Esophagus squamous epithelium (tissue), 5 donors: ENCODE data around the gene ROMO1. TPM values are rescaled to one million over a fixed set of nuclear protein-coding genes. Genes with fewer than 3 reads are reported as not detected.
A peak's percentile ranks its signal among the peaks of the same experiment; 100 is the strongest.

ENCODE experiments used
- DNase-seq: peaks from one replicate; lab custom pipeline; 2025; lab: John Stamatoyannopoulos, UW
- H3K27ac ChIP-seq, 4 donors: fragments of 200-600 bp; sonication (generic); one replicate each; pipeline ENCODE4 v1.5.1; 2016 to 2019; ENCODE audit warnings: mild to moderate bottlenecking in 1 of 4
- H3K27me3 ChIP-seq, 4 donors: fragments of 200-600 bp; sonication (generic); 1 replicate in 3 of 4; 2 replicates in 1 of 4; pipeline versions ENCODE4 v1.5.1 to v1.6.0; 2017 to 2021; ENCODE audit warnings: antibody characterized with exemption in 1 of 4
- H3K36me3 ChIP-seq, 3 donors: fragments of 200-600 bp; sonication (generic); one replicate each; pipeline ENCODE4 v1.5.1; 2016 to 2019
- H3K4me1 ChIP-seq, 3 donors: fragments of 200-600 bp; sonication (generic); one replicate each; pipeline ENCODE4 v1.5.1; 2017 to 2019
- H3K4me3 ChIP-seq, 4 donors: fragments of 200-600 bp; sonication (generic); 1 replicate in 3 of 4; 2 replicates in 1 of 4; pipeline ENCODE4 v1.5.1; 2016 to 2019; ENCODE audit warnings: mild to moderate bottlenecking in 2 of 4, moderate library complexity in 1 of 4
- H3K9me3 ChIP-seq, 3 donors: fragments of 200-600 bp; sonication (generic); one replicate each; pipeline ENCODE4 v1.5.1; 2016 to 2019
- POLR2A ChIP-seq, 4 donors: fragments of 450-650 bp; IDR thresholded peaks; one replicate each; pipeline ENCODE4 v1.6.1; 2017; ENCODE audit warnings: antibody characterized with exemption in 4 of 4, mild to moderate bottlenecking in 4 of 4, moderate library complexity in 3 of 4
- WGBS, 2 donors: methylation state at CpG; one replicate each; pipeline ENCODE4 v1.1.5; 2018; 5-methylcytosine and 5-hydroxymethylcytosine counted together
- intact Hi-C: fragments of 100-400 bp; cut with DNase I; formaldehyde crosslinking; loops from one replicate; pipeline ENCODE4 v1.15.0; 2022
- total RNA-seq, 4 donors: library from RNA; depleted of rRNA; stranded (reverse); fragments of >200 nt; gene quantifications; one replicate each; pipeline ENCODE4 v1.1.0, GENCODE V29; 2016
- TF ChIP-seq, protein P1 (sequence below), 6 experiments: fragments of 450-650 bp in 4 of 6; fragments of 200-600 bp in 2 of 6; sonication (generic) in 2 of 6; IDR thresholded peaks; one replicate each; pipeline ENCODE4 v1.5.1; 2016 to 2019; ENCODE audit warnings: antibody characterized with exemption in 6 of 6, mild to moderate bottlenecking in 4 of 6, moderate library complexity in 4 of 6
- donor health status: DM: yes; HTN: yes; CAD: no.

ROMO1 gene
- total RNA-seq, 4 donors from 2014 or later, result 178 to 290 (median 228) TPM

DNA sequence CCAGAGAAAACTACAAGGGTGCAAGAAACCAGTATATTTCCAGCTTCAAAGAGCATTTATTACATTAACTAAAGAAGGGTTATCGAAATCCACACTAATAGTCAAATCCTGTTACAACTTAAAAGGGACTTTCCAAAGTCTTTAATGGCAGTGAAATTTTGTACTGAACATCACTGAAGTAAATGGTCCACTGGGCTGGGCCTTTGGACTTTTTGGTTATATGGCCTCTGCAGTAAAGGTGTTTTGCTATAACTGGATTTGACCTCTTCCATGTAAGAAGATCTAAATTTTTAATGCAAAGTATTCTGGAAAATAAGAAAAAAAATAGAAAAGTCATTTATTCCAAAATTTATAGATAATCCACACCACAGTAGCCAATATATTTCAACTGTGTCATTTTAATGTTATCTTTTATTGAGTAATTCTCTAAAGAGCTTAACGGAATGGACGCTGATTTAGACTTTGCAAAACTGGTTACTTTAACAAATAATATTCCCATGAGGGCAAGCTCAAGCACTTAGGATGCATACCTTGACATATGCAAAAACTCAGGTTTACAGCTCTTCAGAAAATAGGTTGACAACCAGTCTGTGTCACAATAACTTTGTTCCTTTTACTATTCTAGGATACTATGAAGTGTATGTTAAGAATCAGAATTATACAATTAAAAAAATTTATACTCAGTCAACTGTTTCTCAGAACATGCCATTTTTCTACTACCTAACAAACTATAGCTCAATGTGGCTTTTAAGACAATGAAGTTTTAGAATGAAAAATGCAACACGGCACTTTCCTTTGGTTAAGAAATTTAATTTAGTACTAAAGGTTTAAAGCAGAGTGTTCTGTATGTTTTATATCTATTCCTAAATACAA, 35.8 kb downstream of the ROMO1 start:
- Histone ChIP-seq H3K36me3 (peaks cover 3 to 100% (median 45%) of the 10 kb centered on the region in 3 donors), H3K9me3 (no peaks in the 10 kb centered on the region), H3K4me1 (peaks cover 0 to 100% (median 67%) of the 10 kb centered on the region in 3 donors), H3K4me3 (peak overlapping the region in 2 of 4 donors; percentile 2 to 13), H3K27ac (no peak overlapping the region), H3K27me3 (no peaks in the 10 kb centered on the region)
- TF ChIP-seq POLR2A (IDR thresholded peaks at IDR 0.05), result no peak
- TF ChIP-seq, protein P1, sequence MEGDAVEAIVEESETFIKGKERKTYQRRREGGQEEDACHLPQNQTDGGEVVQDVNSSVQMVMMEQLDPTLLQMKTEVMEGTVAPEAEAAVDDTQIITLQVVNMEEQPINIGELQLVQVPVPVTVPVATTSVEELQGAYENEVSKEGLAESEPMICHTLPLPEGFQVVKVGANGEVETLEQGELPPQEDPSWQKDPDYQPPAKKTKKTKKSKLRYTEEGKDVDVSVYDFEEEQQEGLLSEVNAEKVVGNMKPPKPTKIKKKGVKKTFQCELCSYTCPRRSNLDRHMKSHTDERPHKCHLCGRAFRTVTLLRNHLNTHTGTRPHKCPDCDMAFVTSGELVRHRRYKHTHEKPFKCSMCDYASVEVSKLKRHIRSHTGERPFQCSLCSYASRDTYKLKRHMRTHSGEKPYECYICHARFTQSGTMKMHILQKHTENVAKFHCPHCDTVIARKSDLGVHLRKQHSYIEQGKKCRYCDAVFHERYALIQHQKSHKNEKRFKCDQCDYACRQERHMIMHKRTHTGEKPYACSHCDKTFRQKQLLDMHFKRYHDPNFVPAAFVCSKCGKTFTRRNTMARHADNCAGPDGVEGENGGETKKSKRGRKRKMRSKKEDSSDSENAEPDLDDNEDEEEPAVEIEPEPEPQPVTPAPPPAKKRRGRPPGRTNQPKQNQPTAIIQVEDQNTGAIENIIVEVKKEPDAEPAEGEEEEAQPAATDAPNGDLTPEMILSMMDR (IDR thresholded peaks at IDR 0.05), result no peak
- WGBS, 2 donors, result 53 to 61% methylated on average over 4 of the region's 4 CpGs
- intact Hi-C loops, result no loop called here
- no peak for DNase-seq

DNA sequence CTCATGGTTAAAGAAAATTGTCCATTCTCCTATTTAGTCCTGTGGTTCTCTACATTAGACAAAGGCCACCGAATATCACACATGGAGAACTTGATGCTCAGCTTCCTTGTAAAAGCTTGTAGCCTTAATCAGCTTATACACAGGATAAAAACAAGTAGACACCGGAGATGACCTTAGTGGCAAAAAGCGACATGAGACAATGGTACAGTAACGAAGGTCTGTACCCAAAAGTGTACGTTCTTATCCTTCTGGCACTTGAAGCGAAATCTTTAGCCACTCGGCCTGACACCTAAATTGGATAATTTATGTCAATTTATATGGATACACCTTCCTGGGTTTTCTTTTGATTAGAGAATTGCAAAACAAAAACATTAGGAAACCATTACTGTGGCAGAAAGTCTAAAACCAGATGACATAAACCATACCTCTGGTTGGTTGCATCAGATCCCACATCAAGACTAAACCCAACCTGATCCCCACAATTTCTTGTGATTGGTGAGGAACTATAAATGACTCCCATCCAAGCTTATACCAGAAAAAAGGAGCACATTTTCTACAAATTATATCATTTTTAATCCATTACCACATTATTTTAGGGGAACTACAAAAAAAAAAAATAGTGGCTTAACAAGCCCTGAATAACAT, 36.7 kb downstream of the ROMO1 start:
- Histone ChIP-seq H3K27me3 (no peaks in the 10 kb centered on the region), H3K9me3 (no peaks in the 10 kb centered on the region), H3K4me1 (peaks cover 3 to 98% (median 67%) of the 10 kb centered on the region in 3 donors), H3K27ac (peak overlapping the region in 1 of 4 donors; percentile 19), H3K36me3 (peaks cover 3 to 100% (median 41%) of the 10 kb centered on the region in 3 donors), H3K4me3 (peak overlapping the region in 1 of 4 donors; percentile 13)
- intact Hi-C loops, result no loop called here
- DNase-seq, result no peak
- 40 to 56% methylated on average over 7 of the region's 7 CpGs for WGBS, 2 donors
- TF ChIP-seq, protein P1 (IDR thresholded peaks at IDR 0.05), result no peak
- TF ChIP-seq POLR2A (IDR thresholded peaks at IDR 0.05), result no peak

DNA sequence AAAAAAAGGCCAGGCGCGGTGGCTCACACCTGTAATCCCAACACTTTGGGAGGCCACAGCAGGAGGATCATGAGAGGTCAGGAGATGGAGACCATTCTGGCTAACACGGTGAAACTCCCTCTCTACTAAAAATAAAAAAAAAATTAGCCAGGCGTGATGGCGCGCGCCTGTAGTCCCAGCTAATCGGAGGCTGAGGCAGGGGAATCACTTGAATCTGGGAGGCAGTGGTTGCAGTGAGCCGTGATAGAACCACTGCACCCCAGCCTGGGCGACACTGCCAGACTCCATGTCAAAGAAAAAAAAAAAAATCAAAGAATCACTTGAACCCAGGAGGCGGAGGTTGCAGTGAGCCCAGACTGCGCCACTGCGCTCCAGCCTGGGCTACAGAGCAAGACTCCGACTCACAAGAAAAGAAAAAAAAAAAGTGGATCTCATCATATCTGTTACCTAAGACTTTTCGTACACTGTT, 38.7 kb downstream of the ROMO1 start:
- peaks cover 3 to 81% (median 39%) of the 10 kb centered on the region in 3 donors for H3K36me3 ChIP-seq
- peaks cover 3 to 80% (median 61%) of the 10 kb centered on the region in 3 donors for H3K4me1 ChIP-seq
- DNase-seq, result no peak
- intact Hi-C loops, result no loop called here
- no peaks in the 10 kb centered on the region for H3K9me3 ChIP-seq
- no peaks in the 10 kb centered on the region for H3K27me3 ChIP-seq
- H3K4me3 ChIP-seq, result peak overlapping the region in 1 of 4 donors; percentile 80
- H3K27ac ChIP-seq, result peak overlapping the region in 1 of 4 donors; percentile 6
- WGBS, 2 donors, result 91% methylated on average over 15 of the region's 15 CpGs
- TF ChIP-seq, protein P1 (IDR thresholded peaks at IDR 0.05), result no peak
- no peak for TF ChIP-seq POLR2A (IDR thresholded peaks at IDR 0.05)

- H3K27me3 ChIP-seq, result no peaks in the 10 kb centered on the region
- peaks cover 3 to 74% (median 36%) of the 10 kb centered on the region in 3 donors for H3K36me3 ChIP-seq
- 44 to 45% methylated on average over 4 of the region's 4 CpGs for WGBS, 2 donors
- H3K4me1 ChIP-seq, result peaks cover 9 to 80% (median 62%) of the 10 kb centered on the region in 3 donors
- H3K27ac ChIP-seq, result peak overlapping the region in 1 of 4 donors; percentile 100
- peak overlapping the region in 2 of 4 donors; percentile 75 to 80 for H3K4me3 ChIP-seq
- intact Hi-C loops, result no loop called here
- no peak for TF ChIP-seq POLR2A (IDR thresholded peaks at IDR 0.05)
- TF ChIP-seq, protein P1 (IDR thresholded peaks at IDR 0.05), result no peak
- no peak for DNase-seq
- no peaks in the 10 kb centered on the region for H3K9me3 ChIP-seq
Observed at GRCh38 chr20:35738410-35739179, 39.4 kb downstream of the ROMO1 start.
